ENCODE data around the gene ZC3H18. TPM values are rescaled to one million over a fixed set of nuclear protein-coding genes. Genes with fewer than 3 reads are reported as not detected.

The ZC3H18 gene
- total RNA-seq, 1 experiment from 2014 or later: 61.8 TPM

- TF ChIP-seq ZNF425 (CRISPR knock-in tag; conservative IDR thresholded peaks at IDR 0.05): no peak
- TF ChIP-seq E2F4 (CRISPR knock-in tag; IDR thresholded peaks at IDR 0.05; ENCODE audit: borderline replicate concordance, low read depth): no peak
- no peak for TF ChIP-seq SMAD3 (CRISPR knock-in tag; IDR thresholded peaks at IDR 0.05; ENCODE audit: borderline replicate concordance)
- TF ChIP-seq NR2C2 (CRISPR knock-in tag; IDR thresholded peaks at IDR 0.05): no peak
- no peak for TF ChIP-seq ELF4 (CRISPR knock-in tag; IDR thresholded peaks at IDR 0.05; ENCODE audit: low read depth)
- TF ChIP-seq NFATC4 (CRISPR knock-in tag; IDR thresholded peaks at IDR 0.05): no peak
- TF ChIP-seq PRDM15 (CRISPR knock-in tag; IDR thresholded peaks at IDR 0.05): no peak
- no peak for TF ChIP-seq SOX15 (CRISPR knock-in tag; IDR thresholded peaks at IDR 0.05)
Measured at GRCh38 chr16:88624481-88624880, 54.3 kb downstream of the ZC3H18 start (continued).

- POLR2A ChIA-PET: no interaction called here
- TF ChIP-seq SMAD3 (CRISPR knock-in tag; IDR thresholded peaks at IDR 0.05; ENCODE audit: borderline replicate concordance) (no peak), ZNF263 (CRISPR knock-in tag; IDR thresholded peaks at IDR 0.05; ENCODE audit: low read depth) (no peak), JAZF1 (CRISPR knock-in tag; IDR thresholded peaks at IDR 0.05) (no peak), RORB (CRISPR knock-in tag; IDR thresholded peaks at IDR 0.05) (no peak), TEAD1 (CRISPR knock-in tag; IDR thresholded peaks at IDR 0.05) (no peak), CBFB (CRISPR knock-in tag; IDR thresholded peaks at IDR 0.05; ENCODE audit: low read depth) (no peak), NR3C1 (CRISPR knock-in tag; conservative IDR thresholded peaks at IDR 0.05; ENCODE audit: low read depth) (no peak), ZNF671 (CRISPR knock-in tag; IDR thresholded peaks at IDR 0.05) (no peak), ATF6 (CRISPR knock-in tag; IDR thresholded peaks at IDR 0.05) (no peak), KAT7 (CRISPR knock-in tag; IDR thresholded peaks at IDR 0.05; ENCODE audit: borderline replicate concordance) (no peak), ZNF121 (CRISPR knock-in tag; IDR thresholded peaks at IDR 0.05) (no peak), ELF4 (CRISPR knock-in tag; IDR thresholded peaks at IDR 0.05; ENCODE audit: low read depth) (no peak), ZBTB21 (CRISPR knock-in tag; IDR thresholded peaks at IDR 0.05; ENCODE audit: borderline replicate concordance) (no peak), PRRX2 (CRISPR knock-in tag; IDR thresholded peaks at IDR 0.05) (no peak), ZNF423 (CRISPR knock-in tag; IDR thresholded peaks at IDR 0.05) (no peak)
- Mint-ChIP-seq H3K9me3 (no peaks in the 10 kb centered on the region), H3K27ac (no peak overlapping the region), H3K36me3 (peaks cover 44% of the 10 kb centered on the region), H3K4me3 (no peak overlapping the region), H3K4me1 (no peaks in the 10 kb centered on the region), H3K27me3 (ENCODE audit: low read depth) (no peaks in the 10 kb centered on the region)
- ATAC-seq: no peak
- CTCF ChIA-PET: interaction anchor here (1.2 to 1.7 kb wide), 2 partner anchors 9 to 112 kb away, joined by 3 to 6 read pairs; no protein-coding TSS in a partner anchor
- DNase-seq (ENCODE audit: low spot score): no peak
Measured at GRCh38 chr16:88624977-88625576, 54.9 kb downstream of the ZC3H18 start.

Measured in WTC11 (cell line).